HL-60 (cell line): ENCODE measurements around the gene ZNF253.

ENCODE experiments used
- CTCF ChIP-seq: IDR thresholded peaks from one replicate; pipeline ENCODE4 v1.5.1; 2011; ENCODE audit warnings: low read length, control low read depth, inconsistent platforms; ENCODE audit not compliant: insufficient read depth
- GABPA ChIP-seq: IDR thresholded peaks from 2 replicates; pipeline ENCODE4 v1.6.1; 2012; ENCODE audit warnings: low read depth
- POLR2AphosphoS5 ChIP-seq: IDR thresholded peaks from 2 replicates; pipeline ENCODE4 v1.6.1; 2012; ENCODE audit warnings: low read depth

DNA sequence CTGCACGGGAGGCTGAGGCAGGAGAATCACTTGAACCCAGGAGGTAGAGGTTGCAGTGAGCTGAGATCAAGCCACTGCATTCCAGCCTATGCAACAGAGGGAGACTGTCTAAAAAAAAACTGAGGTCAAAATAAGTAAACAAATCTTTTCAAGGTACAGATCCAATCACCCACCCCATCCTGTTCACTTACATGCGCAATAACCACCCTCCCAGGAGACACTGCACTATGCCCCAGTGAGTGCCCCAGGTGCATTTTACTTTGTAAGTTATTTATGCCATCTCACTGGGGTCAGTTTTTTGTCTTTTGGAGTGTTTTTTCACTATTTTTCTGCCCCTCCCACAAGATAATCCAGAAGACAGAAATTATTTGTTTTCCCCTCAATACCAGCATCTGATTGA is 6.9 kb upstream of the ZNF253 start:
- TF ChIP-seq CTCF = no peak
- no peak for TF ChIP-seq POLR2AphosphoS5
- TF ChIP-seq GABPA = no peak
